HG02642 (cell line): ENCODE results near the gene PEX10.

ENCODE experiments used
- ATAC-seq: cut with Tn5 transposase; IDR thresholded peaks from one replicate; pipeline ENCODE4 v1.9.1; 2021; ENCODE audit warnings: mild to moderate bottlenecking; ENCODE audit not compliant: unreplicated experiment, poor library complexity

PEX10 gene

GRCh38 chr1:2407166-2407990, 5.0 kb downstream of the PEX10 start:
- no peak for ATAC-seq

- no peak for ATAC-seq
Measured at GRCh38 chr1:2406451-2407041, 5.8 kb downstream of the PEX10 start.

DNA sequence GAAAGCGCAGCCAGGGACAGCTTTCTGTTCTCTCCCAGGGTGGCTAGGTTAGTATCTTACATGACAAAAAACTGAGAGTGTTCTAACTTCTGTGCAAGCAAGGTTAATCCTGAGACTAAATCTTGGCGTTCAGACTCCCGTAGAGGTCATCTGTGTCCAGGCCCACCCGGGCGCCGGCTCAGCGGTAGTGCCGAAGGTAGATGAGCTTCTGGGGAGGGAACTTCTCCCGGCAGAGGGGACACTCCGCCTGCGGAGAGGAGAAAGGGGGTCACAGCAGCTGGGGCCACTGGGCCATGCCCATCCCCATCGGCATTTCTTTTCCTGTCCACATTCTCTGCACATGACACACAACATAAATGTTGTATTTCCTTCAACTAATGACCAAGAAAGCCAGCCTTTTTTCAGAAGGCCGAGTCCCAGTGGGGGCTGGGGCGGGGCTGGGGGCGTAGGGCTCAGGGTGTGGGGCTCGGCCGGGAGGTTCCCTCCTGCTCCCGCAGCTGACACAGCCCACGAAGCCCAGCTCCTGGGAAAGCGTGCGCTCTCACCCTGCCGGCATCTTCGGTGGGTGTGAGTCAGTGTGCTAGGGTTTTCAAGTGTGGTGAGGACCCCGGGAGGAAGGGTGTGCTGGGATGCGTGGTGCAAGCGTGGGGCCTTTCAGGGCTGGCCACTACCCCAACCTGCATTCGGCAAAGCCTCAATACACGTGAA, 6.6 kb downstream of the PEX10 start:
- ATAC-seq: no peak

DNA sequence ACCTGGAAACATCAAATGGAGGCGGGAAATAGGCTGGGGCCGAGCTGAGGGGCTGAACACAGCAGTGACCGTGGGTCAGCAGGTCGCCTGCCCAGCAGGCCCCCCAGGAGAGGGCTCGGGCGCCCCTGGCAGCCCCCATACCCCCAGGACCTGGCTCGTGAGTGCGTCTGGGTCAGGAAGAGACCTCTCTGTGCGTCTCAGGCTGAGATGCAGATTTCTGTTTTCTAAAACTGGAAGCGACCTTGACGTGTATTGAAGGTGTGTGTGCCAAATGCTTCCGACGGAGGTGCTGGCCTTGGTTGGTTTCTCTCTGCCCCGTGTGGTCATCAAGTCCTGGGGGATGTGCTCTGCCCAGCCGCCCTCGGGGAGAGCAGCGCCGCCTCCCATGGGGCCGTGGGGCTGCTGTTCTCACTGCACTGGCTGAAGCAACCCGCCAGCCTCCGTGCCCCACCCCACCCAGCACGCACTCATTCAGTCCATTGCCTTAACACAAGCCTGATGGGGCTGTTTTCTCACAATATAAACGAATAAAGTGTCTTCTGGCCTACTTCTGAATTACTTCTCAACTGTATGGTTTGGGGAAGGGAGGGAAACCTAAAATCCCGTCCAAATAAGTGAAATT, 7.4 kb downstream of the PEX10 start:
- ATAC-seq: no peak

DNA sequence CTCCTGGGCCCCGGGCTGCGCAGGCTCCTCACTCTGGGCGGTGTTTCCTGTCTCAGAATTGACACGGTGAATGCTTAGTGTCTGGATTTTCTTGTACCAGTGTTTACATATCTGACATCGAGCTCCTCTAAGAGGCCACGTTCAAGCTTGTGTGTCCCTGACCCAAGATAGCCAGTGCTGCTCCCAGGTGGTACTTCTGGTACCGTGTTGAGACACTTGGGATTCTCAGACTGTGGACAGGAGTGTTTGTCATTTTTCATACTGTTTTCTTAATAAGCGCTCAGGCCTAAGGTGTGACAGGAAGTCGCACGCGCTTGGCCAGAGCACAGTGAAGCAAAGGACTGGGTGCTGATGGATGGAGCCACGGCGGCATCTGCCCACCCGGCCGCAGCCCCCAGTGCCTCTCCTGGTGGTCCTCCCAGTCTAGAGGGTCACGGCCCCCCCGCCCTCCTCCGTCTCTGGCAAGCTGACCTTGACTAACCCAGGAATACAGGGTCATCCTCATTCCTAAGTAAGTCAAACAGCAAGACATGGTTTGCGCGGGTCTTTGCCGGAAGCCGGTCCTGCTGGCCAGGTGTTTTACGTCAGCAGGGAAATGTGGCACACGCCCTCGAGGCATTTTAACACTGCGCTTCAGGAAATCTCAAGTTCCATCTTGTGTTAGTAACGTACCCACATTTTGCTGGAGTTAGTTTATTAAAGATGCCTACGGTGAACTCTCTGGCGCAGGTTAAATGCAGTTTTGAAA, 8.0 kb downstream of the PEX10 start:
- ATAC-seq: no peak

GRCh38 chr1:2403273-2403672, 9.1 kb downstream of the PEX10 start:
- ATAC-seq: no peak

GRCh38 chr1:2402420-2402819, 9.9 kb downstream of the PEX10 start:
- ATAC-seq: no peak

DNA sequence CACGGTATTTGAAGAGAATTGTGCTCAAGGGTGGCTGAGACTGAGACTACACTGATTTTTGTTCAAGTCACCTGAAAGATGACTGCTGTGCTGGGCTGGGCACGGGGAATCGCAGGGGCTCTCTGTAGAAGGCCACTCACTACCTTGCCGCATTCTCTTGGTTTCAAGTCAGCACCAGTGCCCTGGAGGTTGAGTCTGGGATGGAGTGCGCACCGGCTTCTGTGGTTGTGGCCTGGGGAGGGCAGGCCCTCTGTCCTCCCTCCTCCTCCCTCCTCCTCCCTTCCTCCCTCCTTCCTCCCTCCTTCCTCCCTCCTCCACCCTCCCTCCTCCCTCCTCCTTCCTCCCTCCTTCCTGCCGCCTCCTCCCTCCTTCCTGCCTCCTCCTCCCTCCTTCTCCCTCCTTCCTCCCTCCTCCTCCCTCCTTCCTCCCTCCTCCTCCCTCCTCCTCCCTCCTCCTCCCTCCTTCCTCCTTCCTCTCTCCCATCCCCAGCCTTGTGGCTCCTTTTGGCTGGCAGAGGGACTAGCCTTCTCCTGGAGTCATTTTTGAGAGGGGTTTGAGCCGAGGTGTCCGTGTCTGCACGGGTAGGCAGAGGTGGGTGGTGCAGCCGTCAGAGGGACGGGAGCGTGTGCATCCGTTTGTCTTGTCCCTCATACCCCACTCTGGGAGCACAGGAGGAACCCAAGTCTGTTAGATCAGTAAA, 11.3 kb downstream of the PEX10 start:
- ATAC-seq: no peak

GRCh38 chr1:2400576-2400909, 11.8 kb downstream of the PEX10 start:
- ATAC-seq: no peak

- ATAC-seq: no peak
Measured at GRCh38 chr1:2399890-2400575, 12.3 kb downstream of the PEX10 start.

DNA sequence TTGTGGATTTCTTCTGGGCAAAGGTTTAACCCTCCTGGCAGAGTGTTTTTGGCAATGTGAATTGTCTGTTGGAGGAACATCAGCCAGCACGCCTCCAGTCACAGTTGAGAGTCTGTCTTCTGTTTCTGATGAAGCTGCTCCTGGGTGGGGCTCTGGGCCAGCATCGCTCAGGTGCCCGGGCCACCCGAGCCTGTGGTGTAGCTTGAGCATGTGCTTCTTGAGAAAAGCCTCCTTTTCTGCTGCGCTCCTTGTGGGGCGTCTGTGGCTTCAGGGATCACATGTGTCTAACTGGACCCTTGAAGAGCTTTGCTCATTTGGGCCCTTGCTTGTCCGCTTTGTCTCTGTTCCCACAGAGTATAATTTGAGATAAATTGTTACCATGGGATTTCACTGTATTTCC, 13.5 kb downstream of the PEX10 start:
- ATAC-seq: no peak

DNA sequence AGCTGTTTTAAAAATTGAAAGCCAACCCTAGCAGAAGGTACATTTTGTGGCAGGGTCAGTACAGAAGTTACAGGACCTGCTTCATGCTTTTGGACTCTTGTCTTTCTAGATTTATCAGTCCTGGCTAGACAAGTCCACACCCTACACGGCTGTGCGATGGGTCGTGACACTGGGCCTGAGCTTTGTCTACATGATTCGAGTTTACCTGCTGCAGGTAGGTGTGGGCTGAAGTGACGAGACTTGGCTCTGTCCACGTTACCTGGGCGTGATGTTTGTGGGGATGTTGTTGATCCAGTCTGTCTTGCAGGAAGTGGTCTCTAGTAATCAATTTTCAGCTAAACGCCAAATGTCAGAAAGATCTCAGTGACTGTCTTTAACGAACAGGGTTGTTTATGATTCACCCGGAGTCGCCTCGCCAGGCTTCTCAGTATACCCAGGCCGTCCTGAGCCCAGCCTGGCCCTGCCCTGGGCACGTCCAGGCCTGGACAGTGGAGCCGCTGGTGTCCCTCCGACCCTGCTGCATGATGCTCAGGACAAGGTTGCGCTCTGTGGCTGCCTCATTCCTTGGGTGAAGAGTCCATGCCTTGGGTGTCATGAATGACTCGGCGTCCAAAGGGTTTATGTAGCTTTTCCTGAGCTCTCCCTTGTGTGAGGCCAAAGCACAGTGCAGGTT, 15.2 kb downstream of the PEX10 start:
- no peak for ATAC-seq

DNA sequence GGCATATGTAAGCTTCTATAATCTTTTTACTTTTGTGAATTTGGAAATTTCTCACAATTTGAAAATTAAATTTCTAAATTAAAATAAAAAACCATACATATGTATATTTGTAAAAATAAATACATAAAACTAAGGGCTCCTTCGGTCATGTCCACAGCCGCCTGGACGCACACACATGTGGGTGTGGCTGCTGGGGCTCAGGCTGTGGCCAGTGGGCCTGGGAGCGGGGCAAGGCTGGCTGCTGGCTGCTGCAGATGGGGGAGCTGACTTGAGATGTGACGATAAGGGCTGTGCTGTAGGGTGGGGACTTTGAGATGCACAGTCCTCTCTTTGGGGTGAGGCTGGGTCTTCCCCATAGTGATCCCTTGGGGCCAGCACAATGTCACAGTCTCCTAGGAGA, 15.9 kb downstream of the PEX10 start:
- no peak for ATAC-seq

DNA sequence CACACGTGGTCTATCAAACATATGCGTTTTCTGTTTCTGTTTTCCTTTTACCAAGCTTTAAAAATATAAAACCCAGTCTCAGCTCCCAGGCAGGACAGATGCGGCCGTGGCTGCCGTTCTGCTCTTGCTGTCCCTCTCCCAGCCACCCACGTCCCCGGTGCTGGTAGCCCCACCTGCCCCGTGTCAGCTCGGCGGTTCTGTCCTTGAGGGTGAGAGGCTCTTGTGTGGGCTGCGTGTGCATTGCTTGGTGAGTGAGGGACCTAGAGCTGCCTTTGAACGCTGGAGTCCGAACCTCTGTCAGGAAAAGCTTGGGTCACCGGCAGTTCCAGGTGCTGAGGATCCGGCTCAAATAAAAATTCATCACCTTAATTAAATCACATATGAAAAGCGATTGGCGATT, 16.3 kb downstream of the PEX10 start:
- no peak for ATAC-seq

- ATAC-seq: no peak
Measured at GRCh38 chr1:2395245-2395644, 17.1 kb downstream of the PEX10 start.

- ATAC-seq: no peak
Measured at GRCh38 chr1:2394761-2395160, 17.6 kb downstream of the PEX10 start.

GRCh38 chr1:2394220-2394619, 18.1 kb downstream of the PEX10 start:
- ATAC-seq: no peak

DNA sequence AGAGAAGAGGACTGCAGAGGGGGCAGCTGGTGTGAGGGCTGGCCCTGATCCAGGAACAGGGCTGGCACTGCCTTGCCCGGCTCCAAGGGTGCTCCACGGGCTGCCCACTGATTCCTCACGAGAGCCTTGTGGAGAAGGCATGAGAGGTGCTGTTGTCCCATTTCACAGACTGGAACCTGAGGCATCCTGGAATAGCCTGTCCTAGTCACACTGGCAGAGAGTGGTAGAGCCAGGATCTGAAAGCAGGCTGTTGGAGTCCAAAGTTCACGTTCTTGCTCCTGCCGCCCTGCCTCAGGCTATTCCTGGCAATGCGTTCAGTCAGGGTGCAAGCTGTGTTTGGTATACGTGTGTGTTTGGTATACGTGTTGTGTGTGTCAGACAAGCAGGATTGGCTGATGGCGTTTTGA, 18.9 kb downstream of the PEX10 start:
- ATAC-seq: no peak

DNA sequence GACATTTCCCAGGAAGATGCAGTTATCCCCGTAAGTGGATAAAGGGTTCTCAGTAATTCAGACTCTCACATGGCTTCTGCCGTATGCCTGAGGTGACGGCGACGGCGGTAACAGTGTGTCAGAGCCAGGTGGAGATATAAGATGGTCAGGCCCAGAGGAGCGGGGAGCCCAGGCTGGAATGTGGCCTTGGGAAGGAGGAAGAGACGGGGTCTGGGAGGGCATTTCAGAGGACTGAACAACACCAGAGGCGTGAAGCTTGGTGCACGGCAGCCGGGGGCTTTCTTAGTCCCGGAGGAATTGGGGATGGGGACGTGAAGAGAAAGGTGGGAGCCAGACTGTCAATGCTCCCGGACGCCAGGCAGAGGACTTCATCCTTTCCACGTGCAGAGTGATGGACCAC, 19.7 kb downstream of the PEX10 start:
- no peak for ATAC-seq
